Measurements from ENCODE around the gene TP53RK.

Gene TP53RK

DNA sequence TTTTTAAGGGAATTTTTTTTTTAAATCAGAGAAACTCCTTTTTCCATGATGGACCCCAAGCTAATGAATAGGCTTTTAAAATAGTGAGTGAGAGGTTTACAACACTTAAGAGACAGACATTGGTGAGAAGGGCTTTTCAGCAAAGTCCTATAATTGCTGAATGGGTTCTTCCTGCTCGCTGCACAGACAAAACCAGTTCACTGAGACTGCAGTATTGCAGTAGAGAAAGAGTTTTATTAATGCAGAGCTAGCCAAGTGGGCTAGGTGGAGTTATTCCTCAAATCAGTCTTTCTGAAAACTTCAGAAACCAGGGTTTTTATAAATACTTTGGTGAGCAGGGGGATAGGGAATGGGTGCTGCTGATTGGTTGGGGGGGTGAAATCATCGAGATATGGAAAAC lies 17.0 kb upstream of the TP53RK start:
- DNase-seq (ENCODE audit: low read depth in 2 of 2) = no peak

DNA sequence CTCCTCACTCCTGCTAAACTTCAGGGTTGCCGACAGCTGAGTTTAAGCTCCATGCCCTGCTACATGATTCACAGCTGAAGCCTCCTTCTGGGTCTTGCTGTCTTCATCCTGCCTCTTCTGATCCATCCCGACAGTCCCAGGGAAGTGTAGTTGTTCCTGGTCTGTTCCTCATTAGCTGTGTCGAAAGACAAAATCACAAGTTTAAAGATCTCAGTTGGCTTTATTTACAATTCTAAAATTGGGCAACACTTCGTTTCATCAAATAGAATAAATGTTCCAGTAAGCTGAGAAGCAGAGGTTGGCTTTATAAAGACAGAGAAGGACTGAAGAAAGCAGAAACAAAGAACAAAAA lies 16.1 kb upstream of the TP53RK start:
- DNase-seq (ENCODE audit: low read depth in 2 of 2) = peak; percentile 71 to 74

DNA sequence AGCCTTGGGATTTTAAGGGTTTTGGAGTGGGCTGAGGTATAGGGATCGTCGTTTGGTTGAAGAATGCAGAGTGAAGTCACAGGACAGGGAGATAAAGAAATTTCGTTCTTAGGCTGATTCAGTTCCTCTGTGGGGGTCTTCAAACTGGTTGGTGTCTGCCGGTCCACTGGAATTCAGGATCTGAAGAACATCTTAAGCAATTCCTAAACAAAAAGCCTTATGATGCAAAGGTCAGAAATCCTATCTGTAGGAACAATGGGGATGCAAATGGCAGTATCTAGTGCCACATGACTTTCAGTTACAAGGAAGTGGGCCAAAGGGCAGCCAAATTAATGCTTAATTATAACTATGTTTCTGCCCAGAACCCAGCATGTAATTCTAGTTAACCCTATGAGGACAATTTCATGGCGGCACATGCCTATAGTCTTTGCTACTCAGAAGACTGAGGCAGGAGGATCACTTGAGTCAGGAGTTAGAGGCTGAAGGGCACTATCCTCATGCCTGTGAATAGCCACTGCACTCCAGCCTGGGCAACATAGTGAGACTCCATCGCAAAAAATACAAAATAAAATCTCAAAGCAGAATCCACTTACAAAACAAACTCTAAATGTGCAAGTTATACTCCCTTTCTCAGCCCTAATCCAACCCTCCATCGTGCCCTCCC lies 15.6 kb upstream of the TP53RK start:
- DNase-seq (ENCODE audit: low read depth in 2 of 2) = no peak

DNA sequence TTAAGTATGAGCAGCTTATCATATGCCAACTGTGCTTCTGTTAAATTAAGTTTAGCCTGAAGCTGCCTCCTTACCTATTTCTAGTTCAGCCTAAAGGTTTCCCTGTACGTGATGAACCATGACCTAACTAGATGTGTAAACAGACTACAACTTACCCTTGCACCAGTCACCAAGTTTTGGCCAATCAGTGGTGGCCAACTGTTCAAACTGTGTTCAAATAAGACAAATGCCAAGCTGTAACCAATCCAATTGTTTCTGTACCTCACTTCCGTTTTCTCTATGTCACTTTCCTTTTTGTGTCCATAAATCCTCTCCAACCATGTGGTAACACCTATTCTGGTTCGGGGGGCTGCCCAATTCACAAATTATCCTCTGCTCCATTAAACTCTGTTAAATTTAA lies 14.2 kb upstream of the TP53RK start:
- DNase-seq (ENCODE audit: low read depth in 2 of 2) = no peak

DNA sequence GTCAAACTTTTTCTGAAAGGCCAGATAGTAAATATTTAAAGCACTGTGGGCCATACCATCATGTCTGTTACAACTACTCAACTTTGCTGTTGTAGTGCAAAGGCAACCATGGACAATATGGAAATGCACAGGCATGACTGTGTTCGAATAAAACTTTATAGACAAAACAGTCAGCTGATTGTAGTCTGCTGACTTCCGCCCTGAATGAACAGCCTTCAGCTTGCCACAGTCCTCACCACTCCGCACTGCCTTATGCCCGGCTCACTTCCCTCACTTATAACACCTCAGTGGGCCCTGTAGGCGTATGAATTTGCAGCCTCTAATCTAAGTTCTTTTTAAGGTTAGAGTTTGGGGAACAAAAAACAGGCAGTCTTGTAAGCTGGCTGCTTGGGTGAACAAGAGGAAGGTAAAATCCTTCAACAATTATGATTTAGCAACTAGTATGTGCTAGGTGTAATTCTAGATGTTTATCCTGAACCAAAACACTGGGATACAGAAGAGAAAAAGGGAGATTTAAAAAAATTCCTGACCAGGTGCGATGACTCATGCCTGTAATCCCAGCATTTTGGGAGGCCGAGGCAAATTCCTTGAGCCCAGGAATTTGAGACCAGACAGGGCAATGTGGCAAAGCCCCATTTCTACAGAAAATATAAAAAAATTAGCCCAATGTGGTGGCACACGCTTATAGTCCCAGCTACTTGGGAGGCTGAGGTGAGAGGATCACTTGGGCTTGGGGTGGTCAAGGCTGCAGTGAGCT lies 13.4 kb upstream of the TP53RK start:
- no peak for DNase-seq (ENCODE audit: low read depth in 2 of 2)

DNA sequence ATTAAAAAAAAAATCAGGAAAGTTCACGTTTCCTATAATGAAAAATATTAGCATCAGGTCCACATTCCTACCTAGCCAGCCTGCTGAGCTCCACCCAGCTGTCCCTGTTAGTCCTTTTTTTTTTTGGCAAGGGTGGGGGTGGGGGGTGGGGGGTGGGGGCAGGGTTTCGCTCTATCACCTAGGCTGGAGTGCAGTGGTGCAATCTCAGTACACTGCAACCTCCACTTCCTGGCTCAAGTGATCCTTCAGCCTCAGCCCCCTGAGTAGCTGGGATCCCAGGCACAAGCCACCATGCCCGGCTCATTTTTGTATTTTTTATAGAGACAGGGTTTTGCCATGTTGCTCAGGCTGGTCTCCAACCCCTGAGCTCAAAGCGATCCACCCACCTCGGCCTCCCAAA lies 12.7 kb upstream of the TP53RK start:
- DNase-seq (ENCODE audit: low read depth in 2 of 2) = no peak

DNA sequence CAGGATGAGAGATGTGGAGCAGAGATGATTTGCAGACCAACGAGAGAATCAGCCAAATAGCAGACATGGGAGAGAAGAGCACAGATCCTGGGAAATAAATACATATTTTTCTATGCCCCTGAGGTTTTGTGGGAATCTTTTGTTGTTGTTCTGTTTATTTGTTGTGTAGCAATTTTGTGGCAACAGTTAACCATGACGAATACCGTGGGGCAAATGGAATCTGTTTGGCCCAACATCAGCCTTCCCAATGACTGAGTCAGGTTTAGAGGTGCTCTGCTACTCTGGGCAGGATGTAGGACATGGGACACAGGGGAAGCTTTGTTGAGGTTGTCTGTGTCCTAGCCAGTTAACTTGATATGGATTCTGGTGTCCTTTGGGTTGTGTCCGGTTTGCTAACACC lies 12.3 kb upstream of the TP53RK start:
- DNase-seq (ENCODE audit: low read depth in 2 of 2) = no peak

DNA sequence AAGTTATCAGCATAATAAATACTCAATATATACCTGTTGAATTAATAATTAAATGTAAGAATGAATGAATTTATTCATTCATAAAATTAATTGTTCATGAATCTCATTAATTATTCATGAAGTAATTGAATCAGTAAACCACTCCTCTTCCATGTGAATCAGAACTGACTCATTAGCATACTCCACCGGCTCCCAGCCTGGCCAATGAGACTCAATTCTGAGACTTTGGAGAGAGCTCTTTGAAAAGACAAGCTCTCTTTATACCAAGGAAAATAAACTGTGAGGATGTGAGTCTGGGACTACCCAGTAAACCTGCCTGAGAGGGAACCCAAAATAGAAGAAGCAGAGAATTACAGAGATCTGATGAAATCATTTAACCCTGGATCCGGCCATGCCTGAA lies 11.8 kb upstream of the TP53RK start:
- DNase-seq (ENCODE audit: low read depth in 2 of 2) = no peak

DNA sequence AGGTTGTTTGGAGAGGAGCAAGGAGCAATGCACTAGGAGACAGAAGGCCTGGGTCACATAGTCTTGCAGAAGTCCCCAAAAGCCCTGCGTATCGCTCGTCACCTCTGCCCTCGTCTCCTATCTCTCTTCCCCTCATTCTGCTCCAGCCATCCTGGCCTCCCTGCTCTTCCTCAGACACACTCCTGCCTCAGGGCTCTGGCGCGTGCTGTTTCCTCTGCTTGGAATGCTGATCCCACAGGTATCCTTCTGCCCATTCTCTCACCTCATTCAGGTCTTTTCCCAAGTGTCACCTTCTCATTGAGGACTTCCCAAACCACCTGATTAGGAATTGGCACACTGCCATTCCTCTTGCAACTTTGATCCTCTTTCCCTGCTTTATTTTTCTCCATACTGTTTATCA lies 11.2 kb upstream of the TP53RK start:
- DNase-seq (ENCODE audit: low read depth in 2 of 2) = no peak

DNA sequence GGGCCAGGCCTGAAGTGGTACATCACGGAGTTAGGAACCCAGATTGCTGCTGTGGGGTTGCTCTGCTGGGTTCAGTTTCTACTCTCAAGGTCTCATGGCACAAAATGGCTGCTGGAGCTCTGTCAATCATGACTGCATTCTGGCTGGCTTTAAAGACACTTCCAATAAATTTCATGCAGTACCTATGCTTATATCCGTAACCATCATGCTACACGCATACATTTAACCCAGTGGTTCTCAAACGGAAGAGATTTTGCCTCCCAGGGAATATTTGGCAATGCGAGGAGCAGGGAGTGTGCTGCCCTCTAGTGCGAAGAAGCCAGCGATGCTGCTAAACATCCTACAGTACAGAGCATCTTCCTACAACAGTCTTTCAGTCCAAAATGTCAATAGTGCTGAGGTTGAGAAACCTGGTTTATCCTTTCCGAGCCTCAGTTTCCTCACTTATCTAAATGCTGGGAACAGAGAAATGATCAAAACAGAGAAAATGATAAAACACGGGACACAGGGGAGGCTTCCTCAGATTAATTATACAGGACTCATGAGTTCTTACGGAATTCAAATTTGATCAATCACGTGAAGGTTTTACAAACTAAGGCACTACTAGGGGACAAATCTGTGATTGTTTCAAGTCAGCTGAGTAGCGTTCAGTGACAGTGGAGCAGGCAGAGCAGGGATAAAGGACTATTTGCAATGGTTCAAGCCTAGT lies 10.6 kb upstream of the TP53RK start:
- no peak for DNase-seq (ENCODE audit: low read depth in 2 of 2)

DNA sequence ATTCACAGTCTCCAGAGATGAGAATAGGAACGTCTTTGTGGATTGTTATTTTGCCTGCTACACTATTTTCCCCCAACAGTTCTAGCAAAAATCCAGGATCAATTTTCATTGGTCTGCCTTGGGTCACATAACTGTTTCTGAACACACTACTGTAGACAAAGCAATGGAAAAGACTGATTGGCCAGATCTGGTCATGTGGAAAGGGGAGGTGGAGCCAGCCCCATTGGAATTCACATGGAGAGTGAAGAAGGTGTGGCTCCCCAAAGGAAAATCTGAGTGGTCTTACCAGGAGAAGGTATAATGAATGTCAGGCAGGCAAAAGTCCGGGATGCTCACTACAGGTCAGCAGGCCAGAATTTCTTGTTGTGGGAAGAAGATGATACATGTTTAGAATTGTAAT lies 9.5 kb upstream of the TP53RK start:
- no peak for DNase-seq (ENCODE audit: low read depth in 2 of 2)

DNA sequence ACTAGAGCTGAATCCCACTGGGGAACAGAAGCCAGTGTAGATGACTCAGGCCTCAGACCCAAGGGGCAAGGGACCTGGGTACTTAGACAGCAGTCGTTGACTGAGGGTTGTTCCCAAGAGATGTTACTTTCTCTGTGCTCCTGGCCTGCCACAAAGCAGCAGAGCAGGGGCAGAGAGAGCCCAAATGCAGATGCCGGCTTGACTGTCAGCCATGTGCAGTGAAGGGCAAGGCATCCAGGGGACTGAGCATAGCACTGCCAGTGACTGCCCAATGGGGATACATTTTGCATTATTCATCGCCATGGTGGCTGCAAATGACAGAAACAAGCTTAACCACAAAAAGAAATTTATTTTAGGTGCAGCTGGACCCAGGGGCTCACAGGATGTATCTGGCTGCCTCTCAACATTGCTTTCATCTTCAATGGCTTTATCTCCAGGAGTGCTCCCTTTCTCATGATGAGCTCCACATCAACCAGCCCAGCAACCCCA lies 7.6 kb upstream of the TP53RK start:
- no peak for DNase-seq (ENCODE audit: low read depth in 2 of 2)

DNA sequence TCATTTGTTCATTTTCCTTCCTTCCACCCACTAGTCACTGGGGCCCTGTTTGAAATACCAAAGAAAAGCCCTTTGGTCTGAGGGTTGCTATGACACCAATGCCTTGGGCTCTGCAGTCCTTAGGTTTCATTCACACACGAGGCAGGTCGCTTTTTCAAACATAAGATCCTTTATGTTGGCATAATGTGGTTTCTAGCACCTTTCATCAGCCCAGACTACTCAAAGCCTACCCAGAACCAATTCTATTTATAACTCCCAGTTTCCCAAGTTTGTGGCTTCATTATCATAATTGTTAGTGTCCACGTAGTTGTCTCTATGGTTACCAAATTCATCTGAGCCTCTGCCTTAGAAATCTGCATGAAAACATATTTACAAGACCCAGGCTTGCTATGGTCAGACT lies 6.6 kb upstream of the TP53RK start:
- peak in 1 of 2 experiments; percentile 24 for DNase-seq (ENCODE audit: low read depth in 2 of 2)

DNA sequence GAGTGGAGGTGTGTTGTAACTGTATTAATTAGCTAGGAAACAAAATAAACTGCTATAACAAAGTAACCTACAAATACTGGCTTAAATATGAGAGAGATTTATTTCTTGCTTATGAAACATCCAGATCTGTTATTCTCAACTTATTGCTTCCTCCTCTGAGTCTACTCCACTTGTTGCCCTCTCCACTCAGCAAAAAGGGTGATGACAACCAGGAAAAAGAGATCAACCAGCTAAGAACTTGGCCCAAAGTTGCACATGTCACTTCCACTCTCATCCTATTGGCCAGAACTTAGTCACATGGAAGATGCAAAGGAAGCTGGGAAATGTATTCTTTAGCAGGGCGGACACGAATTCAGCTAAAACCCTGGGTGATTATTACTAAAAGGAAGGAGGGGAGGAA lies 5.2 kb upstream of the TP53RK start:
- DNase-seq (ENCODE audit: low read depth in 2 of 2) = peak in 1 of 2 experiments; percentile 23

DNA sequence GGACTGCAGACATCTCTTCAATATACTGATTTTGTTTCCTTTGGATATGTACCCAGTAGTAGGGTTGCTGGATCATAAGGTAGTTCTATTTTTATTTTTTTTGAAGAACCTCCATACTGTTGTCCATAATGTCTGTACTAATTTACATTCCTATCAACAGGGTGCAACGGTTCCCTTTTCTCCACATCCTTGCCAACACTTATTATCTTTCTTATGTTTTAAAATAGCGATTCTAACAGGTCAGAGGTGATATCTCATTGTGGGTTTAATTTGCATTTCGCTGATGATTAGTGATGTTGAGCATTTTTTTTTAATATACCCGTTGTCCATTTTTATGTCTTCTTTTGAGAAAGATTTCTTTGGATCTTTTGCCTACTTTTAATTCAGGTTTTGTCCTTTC lies 2.0 kb upstream of the TP53RK start:
- DNase-seq (ENCODE audit: low read depth in 2 of 2) = no peak

DNA sequence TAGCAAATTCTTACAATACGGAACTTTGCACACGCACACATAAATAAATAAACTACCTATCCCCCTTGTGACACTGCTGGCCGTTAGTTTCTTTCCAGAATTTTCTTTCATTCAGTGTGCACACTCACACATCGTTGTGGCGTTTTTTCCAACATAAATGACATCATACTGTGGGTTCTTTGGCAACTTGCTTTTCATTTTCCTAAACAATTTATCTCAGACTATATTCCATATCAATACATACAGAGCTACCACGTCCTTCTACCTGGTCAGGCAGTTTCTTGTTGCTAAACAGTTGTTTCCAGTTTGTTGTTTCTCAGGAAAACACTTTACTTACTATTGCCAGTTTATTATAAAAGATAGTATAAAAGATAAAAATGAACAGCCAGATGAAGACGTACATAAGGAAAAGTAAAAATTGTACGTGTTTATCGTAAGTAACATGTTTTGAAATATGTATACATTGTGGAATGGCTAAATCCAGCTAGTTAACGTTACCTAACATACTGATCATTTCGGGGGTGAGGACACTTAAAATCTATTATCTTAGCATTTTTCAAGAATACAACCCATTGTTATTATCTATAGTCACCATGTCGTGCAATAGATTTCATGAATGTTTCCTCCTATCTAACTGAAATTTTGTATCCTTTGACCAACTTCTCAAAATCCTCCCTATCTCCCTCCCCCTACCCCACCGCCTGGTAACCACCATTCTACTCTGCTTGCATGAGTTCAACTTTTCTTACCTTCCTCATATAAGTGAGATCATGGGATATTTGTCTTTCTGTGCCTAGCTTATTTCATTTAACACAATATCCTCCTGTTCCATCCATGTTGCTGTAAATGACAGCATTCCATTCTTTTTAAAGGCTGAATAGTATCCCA lies 1.2 kb upstream of the TP53RK start:
- DNase-seq (ENCODE audit: low read depth in 2 of 2) = no peak

DNA sequence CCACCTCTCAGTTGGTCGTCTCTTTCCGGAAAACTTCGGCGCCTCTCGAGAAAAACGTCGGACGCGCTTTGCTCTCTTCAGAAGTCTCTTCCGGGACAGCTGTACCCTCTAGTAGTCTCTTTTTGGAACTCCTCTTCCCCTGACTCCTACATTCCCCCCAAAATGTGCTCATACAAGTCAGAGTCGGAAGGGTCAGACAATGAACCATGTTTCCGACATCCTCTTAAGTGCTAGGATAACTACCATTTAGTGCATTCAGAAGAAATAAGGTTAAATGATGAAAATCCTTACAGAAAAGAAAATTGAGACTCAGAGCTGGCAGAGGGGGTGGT lies 476 bp upstream of the TP53RK start:
- no peak for DNase-seq (ENCODE audit: low read depth in 2 of 2)

DNA sequence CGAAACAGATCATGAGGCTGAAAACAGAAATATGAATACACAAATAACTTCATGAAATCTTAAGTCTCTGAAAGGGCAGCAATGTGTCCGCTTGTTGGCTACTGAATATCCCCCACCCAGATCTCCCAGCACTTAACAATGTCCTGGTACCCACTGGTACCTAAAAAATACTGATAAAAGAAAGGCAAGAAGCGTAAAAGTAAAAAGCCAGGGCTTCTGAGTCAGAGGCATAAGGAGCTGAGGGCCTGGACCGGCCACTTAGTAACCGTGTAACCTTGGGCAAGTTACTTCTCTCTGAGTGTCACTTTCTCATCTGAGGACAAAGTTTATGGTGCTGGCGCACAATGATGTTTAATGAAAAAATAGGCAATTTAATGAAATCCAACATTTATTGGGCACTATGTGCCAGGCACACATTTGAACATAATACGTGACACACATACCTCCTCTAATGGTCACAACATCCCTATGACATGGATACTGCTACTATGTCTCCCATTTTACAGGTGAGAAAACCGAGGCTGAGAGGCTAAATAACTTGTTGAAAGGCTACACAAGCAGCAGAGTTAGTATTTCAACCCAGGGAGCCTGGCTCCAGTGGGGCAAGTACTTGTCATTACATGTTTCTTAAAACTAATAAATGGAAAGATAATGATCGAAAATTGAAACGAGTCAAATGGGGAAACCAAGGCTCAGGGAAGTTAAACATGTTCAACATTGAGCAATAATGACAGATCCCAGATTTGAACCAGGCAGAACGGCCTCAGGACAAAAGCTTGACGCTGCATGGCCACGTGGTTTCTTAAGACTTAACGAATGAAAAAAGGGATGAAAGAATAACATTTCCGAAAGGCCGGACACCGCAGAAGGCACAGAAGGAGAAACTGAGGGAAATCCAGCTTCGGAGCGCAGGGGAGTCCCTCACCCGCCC lies 828 bp downstream of the TP53RK start:
- DNase-seq (ENCODE audit: low read depth in 2 of 2) = no peak

DNA sequence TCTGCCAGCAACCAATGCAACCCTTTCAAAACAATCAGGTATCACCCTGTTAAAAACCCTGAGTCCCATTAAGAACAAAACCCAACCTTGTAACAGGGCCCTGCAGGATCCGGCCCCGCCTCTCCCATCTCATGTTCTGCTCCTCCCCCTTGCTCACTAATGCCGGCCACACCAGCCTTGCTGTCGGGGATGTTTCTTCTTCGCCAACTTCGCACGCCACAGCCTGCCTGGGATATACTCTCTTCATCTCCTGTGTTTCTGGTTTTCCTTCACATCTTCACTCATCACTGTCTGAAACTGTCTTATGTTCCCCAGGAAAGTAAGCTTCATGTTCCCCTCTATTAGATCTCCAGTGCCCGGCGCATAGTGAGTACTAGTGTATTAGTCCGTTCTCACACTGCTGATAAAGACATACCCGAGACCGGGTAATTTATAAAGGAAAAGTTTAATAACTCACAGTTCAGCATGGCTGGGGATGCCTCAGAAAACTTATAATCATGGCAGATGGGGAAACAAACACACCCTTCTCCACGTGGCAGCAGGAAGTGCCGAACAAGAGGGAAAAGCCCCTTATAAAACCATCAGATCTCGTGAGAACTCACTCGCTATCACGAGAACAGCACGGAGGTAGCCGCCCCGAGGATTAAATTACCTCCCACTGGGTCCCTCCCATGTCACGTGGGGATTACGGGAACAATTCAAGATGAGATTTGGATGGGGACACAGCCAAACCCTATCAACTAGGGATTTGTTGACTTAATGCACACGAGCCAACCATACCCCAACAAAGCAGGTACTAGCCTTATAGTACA lies 5.1 kb downstream of the TP53RK start:
- peak; percentile 51 to 56 for DNase-seq (ENCODE audit: low read depth in 2 of 2)

DNA sequence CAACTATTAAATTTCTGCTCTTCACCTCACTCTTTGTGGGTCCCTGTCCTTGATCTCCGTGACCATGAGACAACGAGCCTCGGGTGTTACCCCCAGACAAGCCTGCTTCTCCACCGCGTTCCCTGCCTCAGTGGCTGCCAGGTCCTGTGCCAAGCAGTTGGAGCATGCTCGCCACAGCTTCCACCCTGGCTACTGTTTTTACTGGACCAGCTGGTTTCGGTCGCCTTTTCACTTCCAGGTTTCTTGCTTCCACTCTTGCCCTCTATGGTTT lies 5.6 kb downstream of the TP53RK start:
- no peak for DNase-seq (ENCODE audit: low read depth in 2 of 2)

All from fibroblast of skin of left biceps (primary cell).